Keratinocyte (primary cell): Measurements from ENCODE around the gene AP1AR. TPM values are rescaled to one million over a fixed set of nuclear protein-coding genes. Genes with fewer than 3 reads are reported as not detected.

Source experiments
- DNase-seq: peaks from one replicate; pipeline ENCODE4 v3.0.0-alpha.2; 2011; ENCODE audit warnings: low read depth, missing footprints, low spot score
- FAIRE-seq: peaks from 2 replicates; lab custom pipeline; 2011; peaks lifted over from hg19 to GRCh38; lab: Jason Lieb, UNC
- H2AFZ ChIP-seq: 2 replicates; pipeline ENCODE4 v1.6.0; 2012; ENCODE audit warnings: low read length, control low read depth, inconsistent platforms; ENCODE audit not compliant: control insufficient read depth
- H3K27ac ChIP-seq: 2 replicates; pipeline ENCODE4 v1.5.1; 2011; ENCODE audit warnings: low read length; ENCODE audit not compliant: control insufficient read depth, insufficient read depth
- H3K27me3 ChIP-seq: 3 replicates; pipeline ENCODE4 v1.6.0; 2011; ENCODE audit warnings: low read length; ENCODE audit not compliant: control insufficient read depth, insufficient read depth; ENCODE audit errors: extremely low read depth
- H3K36me3 ChIP-seq, 2 experiments: 2 replicates in 1 of 2; 3 replicates in 1 of 2; pipeline ENCODE4 v1.5.1; 2011; ENCODE audit warnings: low read length in 2 of 2, mild to moderate bottlenecking in 1 of 2; ENCODE audit not compliant: control insufficient read depth in 2 of 2, insufficient read depth in 2 of 2; ENCODE audit errors: extremely low read depth in 1 of 2
- H3K4me1 ChIP-seq: 3 replicates; pipeline ENCODE4 v1.5.1; 2011; ENCODE audit warnings: low read length; ENCODE audit not compliant: control insufficient read depth, insufficient read depth; ENCODE audit errors: extremely low read depth
- H3K4me2 ChIP-seq: 3 replicates; pipeline ENCODE4 v1.6.0; 2011; ENCODE audit warnings: low read depth, low read length; ENCODE audit not compliant: control insufficient read depth, insufficient read depth; ENCODE audit errors: extremely low read depth
- H3K4me3 ChIP-seq, 3 experiments: fragments of 200-600 bp in 1 of 3; sonication (generic) in 1 of 3; 2 replicates in 2 of 3; 3 replicates in 1 of 3; pipeline ENCODE4 v1.5.1; 2011 to 2016; ENCODE audit warnings: low read length in 3 of 3, mild to moderate bottlenecking in 3 of 3, control low read depth in 2 of 3, inconsistent platforms in 1 of 3, low read depth in 1 of 3, mixed read lengths in 1 of 3, mixed run types in 1 of 3, moderate library complexity in 1 of 3; ENCODE audit not compliant: control insufficient read depth in 2 of 3, insufficient read depth in 2 of 3; ENCODE audit errors: extremely low read depth in 1 of 3
- H3K79me2 ChIP-seq: 2 replicates; pipeline ENCODE4 v1.6.0; 2012; ENCODE audit warnings: low read length; ENCODE audit not compliant: control insufficient read depth, insufficient read depth
- H3K9ac ChIP-seq: 3 replicates; pipeline ENCODE4 v1.6.0; 2011; ENCODE audit warnings: low read length; ENCODE audit not compliant: control insufficient read depth, insufficient read depth; ENCODE audit errors: extremely low read depth
- H3K9me1 ChIP-seq: 3 replicates; pipeline ENCODE4 v1.6.0; 2011; ENCODE audit warnings: low read length; ENCODE audit not compliant: control insufficient read depth, insufficient read depth; ENCODE audit errors: extremely low read depth
- H3K9me3 ChIP-seq: 2 replicates; pipeline ENCODE4 v1.5.1; 2012; ENCODE audit warnings: low read depth, low read length; ENCODE audit not compliant: control insufficient read depth
- H4K20me1 ChIP-seq: 3 replicates; pipeline ENCODE4 v1.6.0; 2011; ENCODE audit warnings: low read length; ENCODE audit not compliant: control insufficient read depth, insufficient read depth; ENCODE audit errors: extremely low read depth
- EZH2 ChIP-seq: IDR thresholded peaks from one replicate; pipeline ENCODE4 v1.6.1; 2012; ENCODE audit warnings: inconsistent platforms, mild to moderate bottlenecking, low read length, moderate library complexity
- dilution Hi-C: fragments of 300-500 bp; cut with MboI; formaldehyde crosslinking; loops from one replicate; pipeline ENCODE4 v1.7.0; 2020; ENCODE audit warnings: low sequenced_read_pairs; ENCODE audit not compliant: extremely low pct_ligation_motif_present
- polyA plus RNA-seq, 5 experiments: library from polyadenylated mRNA; depleted of rRNA in 3 of 5; stranded (reverse) in 3 of 5; stranded (forward) in 1 of 5; unstranded in 1 of 5; fragments of >200 nt; gene quantifications; 1 replicate in 1 of 5; 2 replicates in 3 of 5; 3 replicates in 1 of 5; pipeline versions ENCODE4 v1.2.1 to v1.2.3, GENCODE V29; 2011 to 2012; ENCODE audit warnings: missing spikeins in 2 of 5, low read depth in 1 of 5, low replicate concordance in 1 of 5
- TF ChIP-seq, protein P1 (sequence below), 3 experiments: IDR thresholded peaks in 1 of 3; conservative IDR thresholded peaks in 1 of 3; optimal IDR thresholded peaks in 1 of 3; 2 replicates in 2 of 3; 3 replicates in 1 of 3; pipeline versions ENCODE3 to v1.5.1; 2011; ENCODE audit warnings: low read length in 3 of 3, mild to moderate bottlenecking in 3 of 3, moderate library complexity in 2 of 3, control low read depth in 1 of 3, inconsistent platforms in 1 of 3; ENCODE audit not compliant: insufficient read depth in 2 of 3; ENCODE audit errors: extremely low read depth in 1 of 3

Gene AP1AR
- polyA plus RNA-seq, 1 donor (not counting 4 experiments of a cell fraction or from before 2014, with no cell fraction given): 17.5 TPM

GRCh38 chr4:112282860-112283667, 51.5 kb downstream of the AP1AR start:
- Histone ChIP-seq H2AFZ (no peak overlapping the region), H4K20me1 (no peaks in the 10 kb centered on the region), H3K4me2 (peak overlapping the region; percentile 46), H3K79me2 (peaks cover 26% of the 10 kb centered on the region), H3K9me3 (no peaks in the 10 kb centered on the region), H3K4me3 (no peak overlapping the region), H3K9me1 (no peaks in the 10 kb centered on the region), H3K4me1 (peaks cover 19% of the 10 kb centered on the region), H3K27me3 (no peaks in the 10 kb centered on the region), H3K9ac (no peak overlapping the region), H3K36me3 (no peaks in the 10 kb centered on the region), H3K27ac (no peak overlapping the region)
- DNase-seq (no peak), FAIRE-seq (no peak)
- dilution Hi-C loops: no loop called here
- TF ChIP-seq, protein P1, sequence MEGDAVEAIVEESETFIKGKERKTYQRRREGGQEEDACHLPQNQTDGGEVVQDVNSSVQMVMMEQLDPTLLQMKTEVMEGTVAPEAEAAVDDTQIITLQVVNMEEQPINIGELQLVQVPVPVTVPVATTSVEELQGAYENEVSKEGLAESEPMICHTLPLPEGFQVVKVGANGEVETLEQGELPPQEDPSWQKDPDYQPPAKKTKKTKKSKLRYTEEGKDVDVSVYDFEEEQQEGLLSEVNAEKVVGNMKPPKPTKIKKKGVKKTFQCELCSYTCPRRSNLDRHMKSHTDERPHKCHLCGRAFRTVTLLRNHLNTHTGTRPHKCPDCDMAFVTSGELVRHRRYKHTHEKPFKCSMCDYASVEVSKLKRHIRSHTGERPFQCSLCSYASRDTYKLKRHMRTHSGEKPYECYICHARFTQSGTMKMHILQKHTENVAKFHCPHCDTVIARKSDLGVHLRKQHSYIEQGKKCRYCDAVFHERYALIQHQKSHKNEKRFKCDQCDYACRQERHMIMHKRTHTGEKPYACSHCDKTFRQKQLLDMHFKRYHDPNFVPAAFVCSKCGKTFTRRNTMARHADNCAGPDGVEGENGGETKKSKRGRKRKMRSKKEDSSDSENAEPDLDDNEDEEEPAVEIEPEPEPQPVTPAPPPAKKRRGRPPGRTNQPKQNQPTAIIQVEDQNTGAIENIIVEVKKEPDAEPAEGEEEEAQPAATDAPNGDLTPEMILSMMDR (optimal IDR thresholded peaks at IDR 0.05 in 1 of 3, IDR thresholded peaks at IDR 0.05 in 1 of 3, conservative IDR thresholded peaks at IDR 0.05 in 1 of 3; ENCODE audit: extremely low read depth in 1 of 3, insufficient read depth in 2 of 3, low read length in 3 of 3): no peak
- TF ChIP-seq EZH2: no peak

DNA sequence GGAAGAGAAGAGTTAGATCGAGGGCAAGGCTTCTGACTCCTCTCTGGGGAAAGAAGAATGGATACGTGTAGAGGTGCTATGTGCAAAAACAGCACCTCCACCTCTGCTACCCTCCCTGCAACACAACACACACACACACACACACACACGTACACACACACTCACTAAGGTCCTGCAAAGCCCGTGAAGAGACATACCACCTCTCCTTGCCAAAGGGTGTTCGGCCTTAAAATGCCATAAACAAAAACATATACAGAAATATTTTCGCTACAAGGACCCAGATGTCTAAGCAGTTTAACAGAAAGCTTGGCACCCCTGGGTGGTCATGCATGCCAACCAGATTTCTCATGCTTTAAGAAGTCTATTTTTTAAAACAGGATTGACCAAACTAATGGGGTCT, 52.6 kb downstream of the AP1AR start:
- H3K27ac ChIP-seq: peak overlapping the region; percentile 10
- H3K9ac ChIP-seq: peak overlapping the region; percentile 84
- H3K4me3 ChIP-seq: peak overlapping the region; percentile 70 to 87 (median 77)
- dilution Hi-C loops: no loop called here
- peak overlapping the region; percentile 40 for H2AFZ ChIP-seq
- H3K9me3 ChIP-seq: no peaks in the 10 kb centered on the region
- no peaks in the 10 kb centered on the region for H4K20me1 ChIP-seq
- no peaks in the 10 kb centered on the region for H3K9me1 ChIP-seq
- H3K27me3 ChIP-seq: no peaks in the 10 kb centered on the region
- H3K36me3 ChIP-seq: no peaks in the 10 kb centered on the region
- DNase-seq: no peak
- peaks cover 13% of the 10 kb centered on the region for H3K4me1 ChIP-seq
- TF ChIP-seq, protein P1 (optimal IDR thresholded peaks at IDR 0.05 in 1 of 3, IDR thresholded peaks at IDR 0.05 in 1 of 3, conservative IDR thresholded peaks at IDR 0.05 in 1 of 3; ENCODE audit: extremely low read depth in 1 of 3, insufficient read depth in 2 of 3, low read length in 3 of 3): no peak
- no peak for TF ChIP-seq EZH2
- no peak for FAIRE-seq
- H3K4me2 ChIP-seq: peak overlapping the region; percentile 99
- H3K79me2 ChIP-seq: peaks cover 23% of the 10 kb centered on the region
